GM23248 (cell line): Measurements from ENCODE around the gene COASY. TPM values are rescaled to one million over a fixed set of nuclear protein-coding genes. Genes with fewer than 3 reads are reported as not detected.
"Not testable (repeated sequence)": the region's sequence is repeated elsewhere in the genome, so short reads cannot be mapped to it uniquely, and the experiment has no call there.

Experiments used
- DNase-seq: peaks from one replicate; pipeline ENCODE4 v3.0.0-alpha.2; 2015
- H2AFZ ChIP-seq: fragments of 200-600 bp; sonication (generic); 2 replicates; pipeline ENCODE4 v1.6.1; 2016; ENCODE audit warnings: antibody characterized with exemption
- H3F3A ChIP-seq: fragments of 200-600 bp; sonication (generic); 2 replicates; pipeline ENCODE4 v1.6.1; 2016; ENCODE audit warnings: mild to moderate bottlenecking, antibody characterized with exemption, mixed run types; ENCODE audit not compliant: insufficient read depth
- H3K27ac ChIP-seq: fragments of 200-600 bp; sonication (generic); 2 replicates; pipeline ENCODE4 v1.5.1; 2016; ENCODE audit warnings: mild to moderate bottlenecking
- H3K27me3 ChIP-seq: fragments of 200-600 bp; sonication (generic); replicated peaks from 2 replicates; pipeline ENCODE4 v1.6.1; 2016; ENCODE audit warnings: mild to moderate bottlenecking; ENCODE audit not compliant: insufficient read depth
- H3K36me3 ChIP-seq: fragments of 200-600 bp; sonication (generic); 2 replicates; pipeline ENCODE4 v1.6.1; 2016; ENCODE audit warnings: low read depth, mild to moderate bottlenecking
- H3K4me1 ChIP-seq: fragments of 200-600 bp; sonication (generic); 2 replicates; pipeline ENCODE4 v1.6.1; 2016; ENCODE audit warnings: mild to moderate bottlenecking; ENCODE audit not compliant: insufficient read depth
- H3K4me2 ChIP-seq: fragments of 200-600 bp; sonication (generic); one replicate; pipeline ENCODE4 v1.6.1; 2016; ENCODE audit warnings: mild to moderate bottlenecking; ENCODE audit not compliant: unreplicated experiment
- H3K4me3 ChIP-seq: fragments of 200-600 bp; sonication (generic); 2 replicates; pipeline ENCODE4 v1.5.1; 2016; ENCODE audit warnings: mild to moderate bottlenecking
- H3K79me2 ChIP-seq: fragments of 200-600 bp; sonication (generic); 2 replicates; pipeline ENCODE4 v1.6.1; 2016; ENCODE audit warnings: mild to moderate bottlenecking; ENCODE audit not compliant: insufficient read depth
- H3K9ac ChIP-seq: fragments of 200-600 bp; sonication (generic); 2 replicates; pipeline ENCODE4 v1.6.1; 2016; ENCODE audit warnings: mild to moderate bottlenecking
- H3K9me2 ChIP-seq: fragments of 200-600 bp; sonication (generic); 2 replicates; pipeline ENCODE4 v1.6.1; 2016; ENCODE audit warnings: mixed run types, mild to moderate bottlenecking, moderate library complexity; ENCODE audit not compliant: insufficient read depth
- H3K9me3 ChIP-seq: fragments of 200-600 bp; sonication (generic); one replicate; pipeline ENCODE4 v1.6.1; 2017; ENCODE audit warnings: low read depth
- H4K20me1 ChIP-seq: fragments of 200-600 bp; sonication (generic); 2 replicates; pipeline ENCODE4 v1.6.0; 2016; ENCODE audit not compliant: insufficient read depth
- EZH2 ChIP-seq: fragments of 200-600 bp; sonication (generic); IDR thresholded peaks from 2 replicates; pipeline ENCODE4 v1.6.1; 2018; ENCODE audit warnings: antibody characterized with exemption, mild to moderate bottlenecking; ENCODE audit not compliant: insufficient read depth, poor library complexity, severe bottlenecking
- EZH2phosphoT487 ChIP-seq: fragments of 200-600 bp; sonication (generic); IDR thresholded peaks from 2 replicates; pipeline ENCODE4 v1.6.1; 2018; ENCODE audit warnings: antibody characterized with exemption, moderate library complexity, mild to moderate bottlenecking, low read depth; ENCODE audit not compliant: insufficient read depth
- WGBS, 2 experiments: methylation state at CpG; one replicate each; pipeline ENCODE4 v1.1.6; 2015 to 2017; ENCODE audit warnings: low lambda C conversion rate in 2 of 2, low coverage in 1 of 2; ENCODE audit errors: missing lambda C conversion rate in 2 of 2; 5-methylcytosine and 5-hydroxymethylcytosine counted together
- in situ Hi-C: fragments of 300-500 bp; cut with MboI; formaldehyde crosslinking; loops from 2 replicates; pipeline ENCODE4 v1.15.0; 2020
- polyA plus RNA-seq: library from polyadenylated mRNA; unstranded; fragments of >200 nt; fragmentation: Nextera tagmentation; extraction: Ambion mirVana; gene quantifications from 2 replicates; pipeline ENCODE4 v1.2.1, GENCODE V29; 2016
- total RNA-seq: library from RNA; depleted of rRNA; stranded (reverse); fragments of >200 nt; shearing (Covaris generic); gene quantifications from 2 replicates; pipeline ENCODE4 v1.2.3, GENCODE V29; 2014

Gene COASY
- total and polyA plus RNA-seq, 2 experiments from 2014 or later = 22.7 to 50.1 TPM

DNA sequence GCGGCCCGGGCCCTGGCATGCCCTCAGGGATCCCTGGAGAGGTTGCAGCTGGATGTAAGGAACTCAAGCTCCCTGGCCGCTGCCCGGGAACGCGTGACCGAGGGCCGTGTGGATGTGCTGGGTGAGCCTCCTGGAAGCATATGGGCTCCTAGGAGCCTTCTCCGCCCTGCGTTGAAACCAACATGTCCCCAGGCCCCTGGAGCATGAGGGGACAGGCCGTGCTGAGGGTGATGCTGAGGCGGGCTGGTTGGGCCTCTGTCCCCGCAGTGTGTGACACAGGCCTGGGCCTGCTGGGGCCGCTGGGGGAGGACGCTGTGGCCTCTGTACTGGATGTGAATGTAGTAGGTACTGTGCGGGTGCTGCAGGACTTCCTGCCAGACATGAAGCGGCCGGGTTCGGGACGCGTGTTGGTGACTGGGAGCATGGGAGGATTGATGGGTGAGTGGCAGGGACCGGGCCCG lies 14.9 kb upstream of the COASY start:
- no peak for TF ChIP-seq EZH2phosphoT487
- no peak for TF ChIP-seq EZH2
- H4K20me1 ChIP-seq = no peaks in the 10 kb centered on the region
- no peak overlapping the region for H3K9ac ChIP-seq
- no peaks in the 10 kb centered on the region for H3K27me3 ChIP-seq
- no peak overlapping the region for H3K4me3 ChIP-seq
- H3K36me3 ChIP-seq = no peaks in the 10 kb centered on the region; the same call in 1 of the 2 replicates
- H3K9me2 ChIP-seq = no peaks in the 10 kb centered on the region
- H2AFZ ChIP-seq = no peak overlapping the region
- no peak overlapping the region for H3K27ac ChIP-seq
- H3K9me3 ChIP-seq = no peaks in the 10 kb centered on the region
- H3K4me2 ChIP-seq = no peak overlapping the region
- no peaks in the 10 kb centered on the region for H3K4me1 ChIP-seq
- in situ Hi-C loops = no loop called here
- WGBS, 2 experiments = 78 to 84% methylated on average over 21 to 22 of the region's 23 CpGs
- DNase-seq = no peak
- 0 out of 2 replicates have a peak, but pooled peaks cover 7% of the 10 kb centered on the region for H3F3A ChIP-seq
- H3K79me2 ChIP-seq = peaks cover 9% of the 10 kb centered on the region; the same call in 1 of the 2 replicates

DNA sequence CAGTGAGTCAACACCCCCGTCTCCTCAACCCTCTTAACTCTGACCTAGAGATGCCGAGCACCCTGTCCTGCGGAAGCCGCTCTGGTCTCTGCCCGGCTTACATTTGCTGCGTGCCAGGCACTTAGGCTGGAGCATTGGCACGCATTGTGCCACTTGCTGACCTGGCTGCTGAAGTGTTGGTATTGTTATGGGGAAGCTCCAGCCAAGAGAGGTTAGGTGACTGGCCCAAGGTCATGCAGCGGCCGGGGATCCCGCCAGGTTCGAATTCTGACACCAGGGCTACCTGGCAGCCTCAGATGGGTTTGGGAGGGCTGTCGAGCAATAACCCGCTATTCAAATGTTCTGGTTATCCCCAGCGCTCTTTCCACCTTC lies 14.3 kb upstream of the COASY start:
- H3K27ac ChIP-seq = no peak overlapping the region
- no peak for TF ChIP-seq EZH2
- no peak for TF ChIP-seq EZH2phosphoT487
- no peaks in the 10 kb centered on the region for H3K36me3 ChIP-seq
- H4K20me1 ChIP-seq = no peaks in the 10 kb centered on the region
- H3K4me2 ChIP-seq = no peak overlapping the region
- WGBS, 2 experiments = 93 to 96% methylated on average over 14 of the region's 14 CpGs
- no peaks in the 10 kb centered on the region for H3K9me3 ChIP-seq
- peaks cover 9% of the 10 kb centered on the region; the same call in 1 of the 2 replicates for H3K79me2 ChIP-seq
- no peaks in the 10 kb centered on the region for H3K27me3 ChIP-seq
- no peaks in the 10 kb centered on the region for H3K9me2 ChIP-seq
- in situ Hi-C loops = no loop called here
- no peaks in the 10 kb centered on the region for H3K4me1 ChIP-seq
- DNase-seq = no peak
- no peak overlapping the region for H3K4me3 ChIP-seq
- H2AFZ ChIP-seq = no peak overlapping the region
- 0 out of 2 replicates have a peak, but pooled peaks cover 7% of the 10 kb centered on the region for H3F3A ChIP-seq
- no peak overlapping the region for H3K9ac ChIP-seq

DNA sequence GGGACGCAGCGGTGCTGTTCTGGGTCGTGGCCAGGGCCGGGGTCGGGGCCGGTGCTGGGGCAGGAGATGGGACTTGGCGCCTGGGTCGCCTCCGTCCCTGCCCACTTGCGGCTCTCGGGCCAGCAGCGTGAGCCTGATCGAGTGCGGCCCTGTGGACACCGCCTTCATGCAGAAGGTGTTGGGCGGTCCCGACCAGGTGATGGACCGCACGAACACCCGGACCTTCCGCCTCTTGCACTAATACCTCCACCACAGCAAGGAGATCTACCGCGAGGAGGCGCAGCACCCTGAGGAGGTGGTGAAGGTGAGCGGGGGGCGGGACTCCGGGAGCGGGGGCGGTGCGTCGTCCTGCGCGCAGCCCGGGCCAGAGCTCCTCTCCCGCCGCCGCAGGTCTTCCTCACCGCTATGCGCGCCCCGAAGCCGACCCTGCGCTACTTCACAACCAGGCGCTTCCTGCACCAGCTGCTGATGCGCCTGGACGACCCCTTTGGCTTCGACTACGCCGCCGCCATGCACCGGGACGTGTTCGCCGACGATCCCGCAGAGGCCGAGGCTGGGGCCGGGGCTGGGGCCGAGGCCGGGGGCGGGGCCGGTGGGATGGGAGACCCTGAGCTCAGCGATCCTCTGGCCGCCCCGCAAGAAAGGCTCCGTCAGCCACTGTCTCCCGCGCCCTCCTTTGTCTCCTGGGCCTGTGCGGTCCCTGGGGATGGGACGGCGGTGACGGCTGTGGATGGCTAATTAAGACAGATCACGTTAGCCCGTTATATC lies 13.7 kb upstream of the COASY start:
- Histone ChIP-seq H3K9me3 (no peaks in the 10 kb centered on the region), H3K4me3 (no peak overlapping the region), H3K9me2 (no peaks in the 10 kb centered on the region), H3K79me2 (peaks cover 9% of the 10 kb centered on the region; the same call in 1 of the 2 replicates), H3K9ac (no peak overlapping the region), H3K27me3 (no peaks in the 10 kb centered on the region), H2AFZ (no peak overlapping the region), H3F3A (0 out of 2 replicates have a peak, but pooled peaks cover 7% of the 10 kb centered on the region), H3K27ac (no peak overlapping the region), H3K4me1 (no peaks in the 10 kb centered on the region), H4K20me1 (no peaks in the 10 kb centered on the region), H3K4me2 (no peak overlapping the region), H3K36me3 (no peaks in the 10 kb centered on the region)
- no peak for TF ChIP-seq EZH2
- TF ChIP-seq EZH2phosphoT487 = no peak
- WGBS, 2 experiments = 42 to 46% methylated on average over 47 to 74 of the region's 74 CpGs
- no peak for DNase-seq
- in situ Hi-C loops = no loop called here

DNA sequence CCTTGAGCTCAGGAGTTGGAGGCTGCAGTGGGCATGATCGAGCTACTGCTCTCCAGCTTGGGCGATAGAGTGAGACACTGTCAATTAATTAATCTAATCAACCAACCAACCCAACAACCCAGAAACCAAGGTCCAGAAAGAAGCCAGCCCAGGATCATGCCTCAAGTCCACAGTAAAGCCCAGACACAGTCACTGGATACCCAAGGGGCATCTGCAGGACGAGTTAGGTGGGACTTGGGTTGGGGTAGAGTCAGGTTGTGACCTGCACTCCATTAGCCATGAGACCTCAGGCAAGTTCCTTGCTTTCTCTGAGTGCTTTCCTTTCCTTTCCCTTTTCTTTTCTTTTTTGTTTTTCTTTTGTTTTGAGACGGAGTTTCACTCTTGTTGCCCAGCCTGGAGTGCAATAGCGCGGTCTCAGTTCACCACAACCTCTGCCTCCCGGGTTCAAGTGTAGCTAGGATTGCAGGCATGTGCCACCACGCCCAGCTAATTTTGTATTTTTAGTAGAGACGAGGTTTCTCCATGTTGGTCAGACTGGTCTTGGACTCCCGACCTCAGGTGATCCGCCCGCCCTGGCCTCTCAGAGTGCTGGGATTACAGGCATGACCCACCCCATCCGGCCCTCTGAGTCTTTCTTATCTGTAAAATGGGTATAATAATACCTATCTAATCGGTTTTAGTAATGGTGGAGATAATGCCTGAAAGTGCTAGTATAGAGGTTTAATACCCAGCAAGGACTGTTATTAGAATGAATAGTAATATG lies 12.8 kb upstream of the COASY start:
- 0 out of 2 replicates have a peak, but pooled peaks cover 7% of the 10 kb centered on the region for H3F3A ChIP-seq
- H4K20me1 ChIP-seq = no peaks in the 10 kb centered on the region
- TF ChIP-seq EZH2 (no peak), EZH2phosphoT487 (no peak)
- H3K4me2 ChIP-seq = no peak overlapping the region
- no peak for DNase-seq
- no peak overlapping the region for H3K27ac ChIP-seq
- peaks cover 15% of the 10 kb centered on the region; the same call in 1 of the 2 replicates for H3K79me2 ChIP-seq
- no peaks in the 10 kb centered on the region for H3K9me2 ChIP-seq
- no peaks in the 10 kb centered on the region for H3K9me3 ChIP-seq
- no peaks in the 10 kb centered on the region for H3K27me3 ChIP-seq
- in situ Hi-C loops = no loop called here
- no peaks in the 10 kb centered on the region for H3K4me1 ChIP-seq
- no peaks in the 10 kb centered on the region for H3K36me3 ChIP-seq
- WGBS, 2 experiments = 91% methylated on average over 14 of the region's 14 CpGs
- H3K4me3 ChIP-seq = no peak overlapping the region
- no peak overlapping the region for H3K9ac ChIP-seq
- H2AFZ ChIP-seq = no peak overlapping the region

DNA sequence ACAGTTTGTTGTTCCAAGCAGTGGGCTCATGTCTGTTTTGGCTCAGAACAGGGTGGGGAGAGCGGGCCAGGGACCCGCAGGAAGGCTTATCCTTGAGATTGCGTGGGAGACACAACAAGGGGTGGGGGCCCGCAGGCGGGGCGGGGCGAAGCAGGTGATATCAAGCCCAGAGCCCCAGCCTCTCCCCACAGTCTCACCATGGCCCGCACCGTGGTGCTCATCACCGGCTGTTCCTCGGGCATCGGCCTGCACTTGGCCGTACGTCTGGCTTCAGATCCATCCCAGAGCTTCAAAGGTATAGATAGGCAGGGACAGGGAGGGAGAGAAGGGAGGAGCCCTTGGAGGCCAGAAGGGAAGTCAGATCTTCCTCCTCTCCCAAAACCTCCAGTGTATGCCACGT lies 9.2 kb upstream of the COASY start, which contains the start of gene HSD17B1:
TSS of gene HSD17B1 (plus strand) at position 188 of the 400 bp plus-strand sequence. CDS start at position 199, 11 bp downstream.
- DNase-seq, H3F3A ChIP-seq, H2AFZ ChIP-seq, H3K27ac ChIP-seq, H3K9me3 ChIP-seq, H3K27me3 ChIP-seq, H3K36me3 ChIP-seq, in situ Hi-C loops, H3K4me1 ChIP-seq, H4K20me1 ChIP-seq, H3K9me2 ChIP-seq: not testable (repeated sequence)
- Histone ChIP-seq H3K79me2 (peaks cover 29% of the 10 kb centered on the region), H3K4me3 (peak within 1 kb of the TSS; percentile 86), H3K4me2 (peak within 1 kb of the TSS; percentile 91), H3K9ac (peak within 1 kb of the TSS; percentile 91)
- 91 to 95% methylated on average over 8 to 15 of the region's 15 CpGs for WGBS, 2 experiments
